NCI-H1092 treated with DMSO at 0.1 percent for 48 hours (cell line): ENCODE results near the gene TMEM240.

ENCODE experiments used
- DNase-seq: peaks from one replicate; lab custom pipeline; 2025; lab: John Stamatoyannopoulos, UW

Gene TMEM240

DNA sequence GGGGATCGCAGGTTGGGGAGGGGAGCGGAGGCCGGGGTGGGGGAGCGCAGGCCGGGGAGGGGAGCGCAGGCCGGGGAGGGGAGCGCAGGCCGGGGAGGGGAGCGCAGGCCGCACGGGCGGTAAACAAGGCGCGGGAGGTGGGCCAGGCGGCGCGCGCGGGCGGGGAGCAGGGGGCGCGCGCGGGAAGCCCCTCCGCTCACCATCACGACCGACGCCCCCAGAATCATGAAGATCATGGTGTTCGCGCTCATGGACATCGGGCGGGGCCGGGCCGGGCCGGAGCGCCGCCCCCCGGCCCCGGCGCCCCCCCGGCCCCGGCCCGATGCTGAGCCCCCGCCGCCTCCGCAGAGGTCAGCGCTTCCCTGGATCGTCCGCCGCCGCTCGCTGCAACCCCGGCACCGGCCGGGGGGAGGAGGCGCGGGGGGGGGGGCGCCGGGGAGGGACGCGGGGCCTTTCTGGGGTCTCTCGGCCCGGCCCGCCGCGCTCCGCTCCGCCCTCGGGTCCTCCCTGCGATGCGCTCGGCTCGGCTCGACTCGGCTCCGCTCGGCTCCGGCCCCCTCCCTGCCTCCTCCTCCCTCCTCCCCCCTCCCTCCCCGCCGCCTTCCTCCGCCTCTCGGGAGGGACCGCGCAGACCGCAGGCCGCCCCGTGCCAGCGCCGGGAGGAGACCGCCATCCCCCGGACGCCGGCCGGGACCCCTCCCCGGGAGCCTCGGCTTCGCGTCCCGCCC lies at the start of gene TMEM240:
Gene TMEM240, minus strand, starts transcription at position 535 of the 728 bp plus-strand sequence. Its CDS starts 278 bp downstream, at position 257.
- peak; percentile 0 for DNase-seq

DNA sequence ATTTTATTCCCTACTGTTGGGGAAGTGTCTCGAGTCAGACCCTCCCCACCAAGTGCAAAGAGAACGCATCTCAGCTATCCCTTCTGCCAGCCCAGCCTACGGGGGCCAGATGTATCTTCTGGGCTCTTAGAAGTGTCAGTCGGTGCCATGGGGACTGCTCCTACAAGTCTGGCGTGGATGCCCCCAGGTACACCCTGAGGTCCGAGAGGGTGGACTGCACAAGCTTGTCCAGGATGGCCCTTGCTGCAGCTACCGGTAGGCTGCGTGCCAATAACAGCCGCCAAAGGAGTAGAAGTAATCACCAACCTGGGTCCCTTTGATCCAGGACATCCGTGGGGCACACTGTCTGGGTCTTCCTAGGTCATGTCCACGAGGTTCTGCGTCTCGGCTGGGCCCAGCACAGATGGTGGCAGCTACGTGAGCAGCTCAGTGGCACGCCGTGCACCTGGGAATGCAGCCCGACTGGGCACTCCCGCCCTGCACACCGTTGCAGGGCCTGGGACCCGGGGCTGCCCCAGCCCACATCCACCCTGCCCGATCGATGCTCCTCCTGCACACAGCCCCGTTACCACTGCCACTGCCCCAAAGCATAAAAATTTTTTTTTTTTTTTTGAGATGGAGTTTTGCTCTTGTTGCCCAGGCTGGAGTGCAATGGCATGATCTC lies 43.1 kb upstream of the TMEM240 start:
- DNase-seq, result no peak

- no peak for DNase-seq
Observed at GRCh38 chr1:1582585-1583346, 42.3 kb upstream of the TMEM240 start.

GRCh38 chr1:1578371-1578940 lies 38.0 kb upstream of the TMEM240 start:
- DNase-seq, result no peak

DNA sequence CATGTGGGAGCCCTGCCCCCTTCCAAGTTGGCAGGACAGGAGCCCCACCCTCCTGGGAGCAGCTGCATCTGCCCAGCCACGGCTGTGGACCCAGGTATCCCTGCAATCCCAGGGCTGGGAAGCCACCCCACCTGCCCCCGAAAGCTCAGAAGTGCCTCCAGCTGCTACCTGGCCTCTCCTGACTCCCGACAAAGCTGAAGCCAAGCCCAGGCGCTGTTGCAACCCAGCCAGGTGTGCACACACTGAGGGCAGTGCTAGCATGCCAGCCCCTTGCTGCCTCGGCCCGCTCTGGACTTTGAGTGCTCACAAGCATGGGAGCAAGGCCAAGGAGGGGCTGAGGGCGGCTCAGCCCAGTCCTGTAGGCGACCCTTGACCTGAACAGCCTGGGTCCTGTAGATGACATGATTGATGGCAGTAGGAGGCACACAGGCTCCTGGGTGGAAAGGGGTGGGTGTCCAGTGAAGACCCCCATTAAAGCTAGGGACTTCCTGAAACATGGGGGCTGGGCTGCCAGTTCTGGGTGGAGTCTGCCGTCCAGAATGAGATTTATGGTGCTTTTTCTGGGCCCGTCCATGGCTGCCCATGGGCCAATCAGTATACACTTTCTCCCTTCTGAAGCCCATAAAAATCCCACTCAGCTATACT lies 37.1 kb upstream of the TMEM240 start:
- DNase-seq, result no peak

DNA sequence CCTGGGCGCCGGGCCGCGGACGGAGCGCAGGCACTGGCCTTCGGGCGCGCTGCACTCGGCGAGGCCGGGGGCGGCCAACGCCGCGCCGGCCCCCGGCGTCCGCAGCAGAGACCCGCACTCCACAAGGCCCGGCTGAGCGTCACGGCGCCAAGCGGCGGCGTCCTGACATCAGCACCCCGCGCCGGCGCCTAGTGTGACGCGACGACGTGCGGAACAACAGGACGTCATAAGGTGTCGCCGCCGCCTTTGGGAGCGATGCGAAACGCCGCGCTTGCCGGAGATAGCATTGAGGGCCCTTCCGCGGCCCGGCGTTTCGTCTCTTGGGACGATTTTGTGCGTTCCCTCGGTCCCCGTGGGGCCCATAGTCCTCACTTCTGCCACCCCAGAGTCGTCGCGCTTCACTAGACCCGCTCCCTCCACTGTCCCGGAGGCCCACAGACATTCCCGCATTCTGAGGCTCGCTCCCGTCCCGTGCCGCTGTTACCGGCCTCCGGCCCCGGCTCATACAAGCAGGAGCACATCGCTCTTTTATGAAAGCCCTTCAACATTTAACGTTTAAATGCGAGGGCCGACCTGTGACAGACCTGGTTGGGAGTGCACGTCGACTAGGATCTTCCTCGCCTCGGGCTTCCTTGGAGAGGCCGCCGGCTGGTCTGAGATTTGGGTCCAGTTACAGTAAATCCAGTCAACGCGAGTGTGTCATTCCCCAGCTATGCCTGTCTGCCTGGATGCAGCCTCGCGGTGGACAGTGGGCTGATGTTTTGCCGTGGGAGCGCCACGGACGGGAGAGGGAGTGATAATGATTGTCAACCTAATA lies 34.5 kb upstream of the TMEM240 start, which contains the start of gene SSU72:
Gene SSU72, minus strand, starts transcription at position 143 of the 817 bp plus-strand sequence. CDS start 306 bp downstream, outside the sequence.
- peak; percentile 72 for DNase-seq

DNA sequence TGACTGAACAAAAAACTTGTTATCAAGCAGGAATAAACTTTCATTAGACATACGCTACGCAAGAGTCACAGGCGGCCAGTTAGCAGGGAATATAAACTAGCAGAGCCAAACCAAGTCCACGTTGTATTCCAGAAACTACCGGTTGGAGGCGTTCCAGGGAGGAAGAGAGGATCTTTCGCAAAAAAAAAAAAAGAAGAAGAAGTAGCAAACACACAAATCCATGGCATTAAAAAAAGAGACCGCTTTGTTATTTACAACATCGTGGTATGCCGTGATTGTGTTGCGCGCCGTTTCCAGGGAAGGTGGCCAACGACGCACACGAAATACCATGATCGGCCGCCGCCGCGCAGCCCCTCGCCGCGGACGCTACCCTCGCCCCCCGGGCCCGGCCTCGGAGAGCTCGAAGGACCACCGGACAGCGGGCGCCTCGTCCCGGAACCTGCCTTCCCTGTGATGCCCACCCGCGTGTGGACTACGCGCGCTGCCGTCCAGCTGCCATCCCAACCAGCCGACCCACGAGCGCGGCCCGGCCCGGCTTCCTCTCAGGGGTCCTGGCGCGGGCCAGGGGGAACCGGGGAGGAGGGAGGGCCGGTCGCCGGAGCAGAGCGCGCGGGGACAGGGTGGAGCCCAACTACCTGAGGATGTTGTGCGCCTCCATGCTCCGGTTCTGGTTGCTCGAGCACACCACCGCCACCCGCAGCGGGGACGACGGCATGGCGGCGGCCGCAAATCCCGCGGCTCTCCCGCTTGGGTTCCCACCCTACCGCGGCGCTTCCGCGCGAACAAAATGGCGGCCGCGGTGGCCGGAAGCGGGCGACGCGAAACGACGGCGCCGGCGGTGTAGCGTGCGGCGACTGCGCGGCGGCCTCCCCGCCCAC lies 33.7 kb upstream of the TMEM240 start:
- DNase-seq, result peak; percentile 64

DNA sequence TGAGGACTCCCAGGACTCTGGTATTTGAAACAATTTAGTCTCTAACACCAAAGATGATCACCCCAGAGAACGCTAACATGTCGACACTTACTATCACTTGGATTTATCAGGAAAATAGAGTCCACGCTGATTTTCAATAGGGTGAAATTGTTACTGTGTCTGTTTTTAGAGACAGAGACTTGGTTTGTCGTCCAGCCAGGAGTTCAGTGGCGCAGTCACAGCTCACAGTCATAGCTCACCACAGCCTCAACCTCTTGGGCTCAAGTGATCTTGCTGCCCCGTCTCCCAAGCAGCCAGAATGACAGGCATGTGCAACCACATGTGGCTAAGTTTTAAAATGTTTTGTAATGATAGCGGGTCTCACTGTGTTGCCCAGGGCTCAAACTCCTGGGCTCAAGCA lies 28.9 kb upstream of the TMEM240 start:
- no peak for DNase-seq

DNA sequence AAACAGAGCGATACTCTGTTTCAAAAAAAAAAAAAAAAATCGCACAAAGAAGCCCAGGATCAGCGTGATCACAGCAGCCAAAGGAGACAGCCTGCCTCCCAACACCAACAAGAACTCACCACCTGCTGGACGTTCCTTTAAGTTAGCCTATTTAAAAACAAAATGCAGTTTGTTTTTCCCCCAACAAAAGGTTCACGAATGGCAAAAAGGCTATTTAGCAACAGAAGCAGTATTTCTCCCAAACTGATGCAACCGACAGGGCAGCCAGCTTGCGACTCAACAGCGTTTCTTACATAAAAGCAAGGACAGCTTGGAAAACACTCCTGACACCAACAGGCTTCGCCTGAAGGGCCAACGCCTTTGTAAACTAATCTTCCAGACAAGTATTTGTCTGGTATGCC lies 27.5 kb upstream of the TMEM240 start:
- DNase-seq, result no peak

- no peak for DNase-seq
Observed at GRCh38 chr1:1567152-1567875, 26.9 kb upstream of the TMEM240 start.

- no peak for DNase-seq
Observed at GRCh38 chr1:1565340-1565739, 24.9 kb upstream of the TMEM240 start.

DNA sequence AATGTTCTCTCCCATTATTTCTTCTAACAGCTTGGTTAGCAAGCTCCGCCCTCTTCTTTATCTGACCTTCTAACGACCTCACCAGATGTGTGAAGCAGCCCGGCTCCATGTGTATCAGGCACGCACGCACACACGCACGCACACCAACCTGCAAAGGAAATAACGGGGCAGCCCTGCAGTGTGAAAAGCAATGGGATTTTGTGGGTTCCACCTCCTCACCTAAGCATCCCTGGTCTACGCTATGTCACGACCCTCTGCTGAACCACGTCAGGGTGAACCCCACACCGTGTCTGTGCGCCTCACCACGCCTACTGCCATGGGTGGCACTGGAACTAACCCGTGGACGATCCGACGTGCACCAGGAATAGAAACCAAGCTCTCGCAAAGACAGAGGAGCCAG lies 23.8 kb upstream of the TMEM240 start:
- DNase-seq, result no peak

GRCh38 chr1:1563688-1564087 lies 23.3 kb upstream of the TMEM240 start:
- DNase-seq, result no peak

- no peak for DNase-seq
Observed at GRCh38 chr1:1562556-1563195, 22.3 kb upstream of the TMEM240 start.

DNA sequence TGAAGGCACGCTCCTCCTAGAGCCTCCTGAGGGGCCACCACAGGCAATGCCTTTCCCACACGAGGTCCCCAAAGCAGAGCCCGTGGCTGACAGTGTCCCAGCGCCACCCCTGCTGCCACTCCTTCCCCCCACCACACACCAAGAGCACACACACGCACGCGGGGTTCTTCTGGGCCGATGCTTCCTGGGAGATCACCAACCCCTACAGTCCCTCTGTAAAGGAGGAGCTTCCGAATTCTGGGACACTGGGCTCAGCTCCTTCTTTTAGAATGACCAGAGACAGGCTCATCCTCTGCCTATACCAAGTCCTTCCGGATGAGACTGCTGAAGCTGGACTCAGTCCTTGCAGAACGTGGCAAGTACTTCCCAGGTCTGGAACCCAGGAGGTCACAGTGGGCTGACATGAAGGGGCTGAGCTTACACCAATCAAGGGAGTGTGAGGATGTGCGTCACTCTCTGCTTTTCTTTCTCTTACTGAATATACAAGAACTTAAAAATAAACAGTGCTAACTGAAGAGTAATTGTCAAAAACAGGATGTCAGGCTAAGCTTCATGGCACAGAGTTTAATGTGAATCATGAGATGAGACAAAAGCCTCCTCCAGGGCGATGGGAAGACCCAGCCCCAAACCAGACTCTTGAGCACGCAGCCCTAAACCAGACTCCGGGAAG lies 21.5 kb upstream of the TMEM240 start:
- DNase-seq, result no peak

DNA sequence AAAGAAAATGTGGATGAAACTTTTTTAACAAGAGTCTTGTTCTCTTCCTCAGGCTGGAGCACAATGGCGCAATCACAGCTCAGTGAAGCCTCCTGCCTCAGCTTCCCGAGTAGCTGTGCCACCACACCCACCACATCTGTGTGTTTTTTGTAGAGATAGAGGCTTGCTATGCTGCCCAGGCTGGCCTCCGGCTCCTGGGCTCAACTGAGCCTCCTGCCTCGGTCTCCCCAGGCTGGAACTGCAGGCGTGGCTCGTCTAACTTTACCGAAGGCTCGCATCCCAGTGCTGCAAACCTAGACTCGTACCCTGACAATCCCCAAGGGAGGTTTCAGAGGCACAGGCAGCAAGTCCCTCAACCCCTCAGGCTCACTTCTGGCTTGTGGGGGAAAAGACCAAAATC lies 19.8 kb upstream of the TMEM240 start:
- DNase-seq, result no peak

GRCh38 chr1:1559066-1559465 lies 18.6 kb upstream of the TMEM240 start:
- DNase-seq, result no peak

- DNase-seq, result no peak
Observed at GRCh38 chr1:1558591-1558990, 18.2 kb upstream of the TMEM240 start.
